Subcutaneous preadipocyte (primary cell): ENCODE data around the gene RND3. TPM values are rescaled to one million over a fixed set of nuclear protein-coding genes. Genes with fewer than 3 reads are reported as not detected.

Experiments
- total RNA-seq: library from RNA; depleted of rRNA; stranded (reverse); fragments of >200 nt; gene quantifications from 2 replicates; pipeline ENCODE4 v1.2.3, GENCODE V29; 2012

RND3 gene, protein sequence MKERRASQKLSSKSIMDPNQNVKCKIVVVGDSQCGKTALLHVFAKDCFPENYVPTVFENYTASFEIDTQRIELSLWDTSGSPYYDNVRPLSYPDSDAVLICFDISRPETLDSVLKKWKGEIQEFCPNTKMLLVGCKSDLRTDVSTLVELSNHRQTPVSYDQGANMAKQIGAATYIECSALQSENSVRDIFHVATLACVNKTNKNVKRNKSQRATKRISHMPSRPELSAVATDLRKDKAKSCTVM
- total RNA-seq = 147 and 168 TPM in 2 replicates

DNA sequence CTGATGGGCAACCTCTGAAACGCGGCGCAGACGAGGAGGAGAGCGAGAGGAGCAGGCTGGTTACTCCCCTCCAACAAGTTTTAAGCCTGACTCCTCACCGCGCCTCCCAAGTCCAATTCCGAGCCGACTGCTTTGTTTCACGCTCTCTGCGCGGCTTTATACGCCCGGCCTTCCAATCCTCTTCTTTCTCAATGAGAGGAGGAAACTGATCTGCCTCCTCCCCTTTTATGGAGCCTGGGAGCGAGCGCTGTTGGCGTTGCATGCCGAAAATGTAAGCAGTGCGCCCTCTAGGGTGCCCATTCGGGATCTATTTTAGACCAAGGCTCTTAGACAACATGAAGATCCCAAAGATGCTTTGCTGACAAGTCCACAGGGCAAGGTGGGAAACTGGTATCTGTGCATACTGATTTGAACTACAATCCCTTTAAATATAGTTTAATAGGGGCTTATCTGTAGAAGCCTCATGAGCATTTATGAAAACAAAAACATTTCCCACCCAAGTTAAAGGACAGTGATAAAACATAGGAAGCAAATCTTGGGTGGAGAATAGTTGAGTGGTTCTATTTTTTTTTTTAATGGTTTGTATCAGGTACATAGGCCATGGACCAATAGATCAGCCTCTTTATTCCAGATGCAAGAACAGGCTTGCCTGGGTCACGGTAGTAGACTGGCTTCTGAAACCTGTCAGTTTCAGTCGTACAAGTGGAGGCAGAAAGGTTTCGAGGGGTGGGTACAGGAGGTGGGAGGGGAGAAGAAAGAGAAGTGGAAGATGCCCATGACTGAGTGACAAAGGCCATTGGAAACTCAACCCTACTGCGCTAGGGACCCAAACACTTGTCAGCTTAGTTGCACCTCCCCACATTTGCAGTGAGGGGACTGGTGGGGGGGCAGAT lies at the start of gene RND3:
Gene RND3, minus strand, starts transcription at position 131 of the 893 bp plus-strand sequence. CDS start 250 bp downstream, outside the sequence.

